ENCODE data around the gene SPOCD1. TPM values are rescaled to one million over a fixed set of nuclear protein-coding genes. Genes with fewer than 3 reads are reported as not detected.

SPOCD1 gene
- total and polyA plus RNA-seq, 2 donors from 2014 or later, result 0.22 to 0.98 TPM

DNA sequence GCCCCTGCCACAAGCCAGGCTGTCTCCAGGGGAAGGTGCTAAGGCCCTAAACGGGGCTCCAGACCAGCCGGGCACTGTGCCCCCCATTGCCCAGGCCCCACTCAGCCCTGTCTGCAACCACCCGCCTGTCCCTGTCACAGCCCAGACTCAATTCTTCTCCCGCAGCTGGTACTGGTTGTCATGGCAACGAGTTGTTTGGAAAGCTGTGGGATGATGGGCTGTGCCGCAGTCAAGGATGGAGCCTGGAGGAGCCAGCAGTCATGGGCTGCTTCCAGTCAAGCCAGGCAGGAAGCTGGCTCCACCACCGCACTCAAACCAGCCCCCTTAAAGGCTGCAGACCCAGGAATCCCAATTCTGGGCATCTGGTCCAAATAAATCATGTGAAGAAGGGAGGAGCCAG, 4.2 kb downstream of the SPOCD1 start:
- Histone ChIP-seq H3K36me3 (ENCODE audit: control insufficient read depth in 2 of 3, insufficient read depth in 3 of 3, low read length in 3 of 3) (no peaks in the 10 kb centered on the region), H3K27me3 (ENCODE audit: control insufficient read depth, insufficient read depth, low read length) (no peaks in the 10 kb centered on the region), H3K9me3 (ENCODE audit: control insufficient read depth in 2 of 3, insufficient read depth in 1 of 3, low read length in 3 of 3) (no peaks in the 10 kb centered on the region), H3K9ac (ENCODE audit: low read length in 3 of 3) (no peak overlapping the region), H3K4me1 (ENCODE audit: control insufficient read depth in 2 of 3, insufficient read depth in 2 of 3, low read depth in 1 of 3, low read length in 3 of 3) (no peaks in the 10 kb centered on the region), H3K4me3 (ENCODE audit: low read length in 3 of 3) (no peak overlapping the region), H3K27ac (ENCODE audit: low read depth in 2 of 2, low read length in 2 of 2) (no peak overlapping the region)
- TF ChIP-seq, protein P1, sequence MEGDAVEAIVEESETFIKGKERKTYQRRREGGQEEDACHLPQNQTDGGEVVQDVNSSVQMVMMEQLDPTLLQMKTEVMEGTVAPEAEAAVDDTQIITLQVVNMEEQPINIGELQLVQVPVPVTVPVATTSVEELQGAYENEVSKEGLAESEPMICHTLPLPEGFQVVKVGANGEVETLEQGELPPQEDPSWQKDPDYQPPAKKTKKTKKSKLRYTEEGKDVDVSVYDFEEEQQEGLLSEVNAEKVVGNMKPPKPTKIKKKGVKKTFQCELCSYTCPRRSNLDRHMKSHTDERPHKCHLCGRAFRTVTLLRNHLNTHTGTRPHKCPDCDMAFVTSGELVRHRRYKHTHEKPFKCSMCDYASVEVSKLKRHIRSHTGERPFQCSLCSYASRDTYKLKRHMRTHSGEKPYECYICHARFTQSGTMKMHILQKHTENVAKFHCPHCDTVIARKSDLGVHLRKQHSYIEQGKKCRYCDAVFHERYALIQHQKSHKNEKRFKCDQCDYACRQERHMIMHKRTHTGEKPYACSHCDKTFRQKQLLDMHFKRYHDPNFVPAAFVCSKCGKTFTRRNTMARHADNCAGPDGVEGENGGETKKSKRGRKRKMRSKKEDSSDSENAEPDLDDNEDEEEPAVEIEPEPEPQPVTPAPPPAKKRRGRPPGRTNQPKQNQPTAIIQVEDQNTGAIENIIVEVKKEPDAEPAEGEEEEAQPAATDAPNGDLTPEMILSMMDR (IDR thresholded peaks at IDR 0.05; ENCODE audit: borderline replicate concordance, extremely low read depth, insufficient read depth), result no peak
- peak; percentile 45 to 87 (median 83) for DNase-seq
- intact Hi-C loops (cut with DNase I), result loop anchor here (10.0 kb wide), 1 partner anchor 153 kb away; no protein-coding TSS in a partner anchor
- FAIRE-seq, result no peak

DNA sequence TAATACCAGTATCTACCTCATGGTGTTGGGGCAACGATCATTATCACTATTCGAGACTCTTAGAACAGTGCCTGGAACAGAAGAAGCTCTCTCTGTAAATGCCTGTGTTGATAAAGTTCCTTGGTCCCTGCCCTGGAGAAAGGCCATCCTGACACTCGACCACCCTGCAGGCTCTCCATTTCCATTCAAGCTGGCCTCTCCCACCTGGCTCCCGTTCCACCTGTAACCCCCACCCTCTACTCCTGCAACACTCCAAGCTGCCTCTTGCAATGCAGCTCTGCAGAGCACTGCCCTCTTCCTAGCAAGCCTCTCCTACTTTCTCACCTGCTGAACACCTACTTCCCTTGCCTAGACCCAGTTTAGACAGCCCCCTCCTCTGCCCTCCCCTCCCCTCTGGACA, 6.1 kb downstream of the SPOCD1 start:
- no peak overlapping the region for H3K27ac ChIP-seq (ENCODE audit: low read depth in 2 of 2, low read length in 2 of 2)
- H3K4me1 ChIP-seq (ENCODE audit: control insufficient read depth in 2 of 3, insufficient read depth in 2 of 3, low read depth in 1 of 3, low read length in 3 of 3), result no peaks in the 10 kb centered on the region
- no peak overlapping the region for H3K9ac ChIP-seq (ENCODE audit: low read length in 3 of 3)
- FAIRE-seq, result no peak
- H3K4me3 ChIP-seq (ENCODE audit: low read length in 3 of 3), result no peak overlapping the region
- TF ChIP-seq, protein P1 (IDR thresholded peaks at IDR 0.05; ENCODE audit: borderline replicate concordance, extremely low read depth, insufficient read depth), result no peak
- H3K27me3 ChIP-seq (ENCODE audit: control insufficient read depth, insufficient read depth, low read length), result no peaks in the 10 kb centered on the region
- no peaks in the 10 kb centered on the region for H3K36me3 ChIP-seq (ENCODE audit: control insufficient read depth in 2 of 3, insufficient read depth in 3 of 3, low read length in 3 of 3)
- intact Hi-C loops (cut with DNase I), result loop anchor here (10.0 kb wide), 1 partner anchor 155 kb away; no protein-coding TSS in a partner anchor
- peak in 1 of 5 donors; percentile 16 for DNase-seq
- no peaks in the 10 kb centered on the region for H3K9me3 ChIP-seq (ENCODE audit: control insufficient read depth in 2 of 3, insufficient read depth in 1 of 3, low read length in 3 of 3)

DNA sequence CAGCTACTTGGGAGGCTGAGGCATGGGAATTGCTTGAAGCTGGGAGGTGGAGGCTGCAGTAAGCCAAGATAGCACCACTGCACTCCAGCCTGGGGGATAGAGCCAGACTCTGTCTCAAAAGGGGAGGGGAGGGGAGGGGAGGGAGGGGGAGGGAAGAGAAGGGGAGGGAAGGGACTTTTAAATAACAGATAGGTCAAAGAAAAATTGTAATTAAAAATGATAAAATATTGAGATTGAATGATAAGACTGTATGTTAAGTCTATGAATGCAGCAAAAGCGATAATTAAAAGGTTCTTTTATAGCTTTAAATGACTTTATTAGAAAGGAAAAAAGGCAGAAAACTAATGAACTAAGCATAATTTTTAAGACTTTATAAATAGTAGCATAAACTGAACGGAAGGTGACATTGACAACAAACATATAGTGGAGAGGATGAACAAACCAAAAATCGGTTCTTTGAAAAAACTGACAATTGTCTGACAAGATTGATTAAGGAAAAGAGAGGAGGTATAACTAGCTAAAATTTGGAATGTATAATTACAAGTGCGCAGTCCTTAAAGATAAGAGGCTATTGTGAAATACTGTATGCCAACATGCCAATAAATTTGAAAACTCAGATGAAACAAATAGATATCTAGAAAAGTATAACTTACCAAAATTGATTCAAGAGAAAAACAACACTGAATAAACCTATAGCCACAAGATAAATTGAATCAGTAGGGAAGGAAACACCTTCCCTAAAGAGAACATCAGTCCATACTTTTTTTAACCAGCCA, 8.4 kb downstream of the SPOCD1 start:
- TF ChIP-seq, protein P1 (IDR thresholded peaks at IDR 0.05; ENCODE audit: borderline replicate concordance, extremely low read depth, insufficient read depth), result no peak

More for the DNA sequence above, 8.4 kb downstream of the SPOCD1 start:
- no peaks in the 10 kb centered on the region for H3K27me3 ChIP-seq (ENCODE audit: control insufficient read depth, insufficient read depth, low read length)
- H3K4me3 ChIP-seq (ENCODE audit: low read length in 3 of 3), result no peak overlapping the region
- no peak overlapping the region for H3K27ac ChIP-seq (ENCODE audit: low read depth in 2 of 2, low read length in 2 of 2)
- no peak for FAIRE-seq
- H3K9me3 ChIP-seq (ENCODE audit: control insufficient read depth in 2 of 3, insufficient read depth in 1 of 3, low read length in 3 of 3), result no peaks in the 10 kb centered on the region
- no peak overlapping the region for H3K9ac ChIP-seq (ENCODE audit: low read length in 3 of 3)
- DNase-seq, result no peak
- intact Hi-C loops (cut with DNase I), result no loop called here
- H3K4me1 ChIP-seq (ENCODE audit: control insufficient read depth in 2 of 3, insufficient read depth in 2 of 3, low read depth in 1 of 3, low read length in 3 of 3), result no peaks in the 10 kb centered on the region
- no peaks in the 10 kb centered on the region for H3K36me3 ChIP-seq (ENCODE audit: control insufficient read depth in 2 of 3, insufficient read depth in 3 of 3, low read length in 3 of 3)

Data from kidney (tissue), 14 donors.